Right lobe of liver (tissue), 4 donors: ENCODE data around the gene TRPT1.

Experiments used
- POLR2A ChIP-seq: fragments of 450-650 bp; IDR thresholded peaks from one replicate; pipeline ENCODE4 v1.6.1; 2017; ENCODE audit warnings: antibody characterized with exemption, mild to moderate bottlenecking
- TF ChIP-seq, protein P1 (sequence below), 4 donors: fragments of 200-600 bp in 3 of 4; fragments of 450-650 bp in 1 of 4; IDR thresholded peaks; one replicate each; pipeline versions ENCODE4 v1.5.1 to v1.8.0; 2016 to 2022; ENCODE audit warnings: antibody characterized with exemption in 4 of 4, mild to moderate bottlenecking in 2 of 4
- donor health status: DM: no; HTN: no; CAD: no.
- donor health status: DM: no; HTN: no; CAD: no.
- donor health status: DM: no; HTN: yes; CAD: no.

DNA sequence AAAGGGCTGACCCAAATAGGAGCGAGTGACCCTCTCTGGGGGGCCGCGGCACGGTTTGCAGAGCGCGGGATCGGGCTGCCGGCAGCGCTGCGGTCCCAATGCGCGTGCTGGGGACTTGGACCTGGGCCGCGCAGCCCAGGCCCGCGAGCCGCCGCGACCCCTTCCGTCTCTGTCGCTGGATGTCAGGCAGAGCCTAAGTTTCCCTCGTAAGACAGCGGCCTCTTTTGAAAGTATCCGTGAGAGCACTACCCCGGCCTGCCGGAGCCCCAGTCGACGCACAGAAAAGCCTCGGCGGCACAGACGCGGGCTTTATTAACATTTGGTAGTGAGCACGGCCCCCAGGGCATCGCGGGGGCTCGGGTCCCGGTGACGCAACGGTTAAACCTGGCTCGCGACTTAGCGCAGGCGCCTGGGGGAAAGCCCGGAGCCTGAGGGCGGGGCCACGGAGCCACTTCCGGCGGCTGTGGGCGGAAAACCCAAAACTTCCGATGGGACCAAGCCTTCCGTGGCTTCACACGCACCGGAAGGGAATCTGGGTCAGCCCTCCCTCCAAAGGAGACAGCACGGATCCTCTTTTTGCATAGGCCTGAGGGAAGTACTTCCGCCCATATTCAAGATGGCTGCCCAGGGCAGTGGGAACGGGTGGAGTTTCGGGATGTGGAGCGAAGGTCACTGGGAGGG is 43.7 kb upstream of the TRPT1 start:
- TF ChIP-seq, protein P1, sequence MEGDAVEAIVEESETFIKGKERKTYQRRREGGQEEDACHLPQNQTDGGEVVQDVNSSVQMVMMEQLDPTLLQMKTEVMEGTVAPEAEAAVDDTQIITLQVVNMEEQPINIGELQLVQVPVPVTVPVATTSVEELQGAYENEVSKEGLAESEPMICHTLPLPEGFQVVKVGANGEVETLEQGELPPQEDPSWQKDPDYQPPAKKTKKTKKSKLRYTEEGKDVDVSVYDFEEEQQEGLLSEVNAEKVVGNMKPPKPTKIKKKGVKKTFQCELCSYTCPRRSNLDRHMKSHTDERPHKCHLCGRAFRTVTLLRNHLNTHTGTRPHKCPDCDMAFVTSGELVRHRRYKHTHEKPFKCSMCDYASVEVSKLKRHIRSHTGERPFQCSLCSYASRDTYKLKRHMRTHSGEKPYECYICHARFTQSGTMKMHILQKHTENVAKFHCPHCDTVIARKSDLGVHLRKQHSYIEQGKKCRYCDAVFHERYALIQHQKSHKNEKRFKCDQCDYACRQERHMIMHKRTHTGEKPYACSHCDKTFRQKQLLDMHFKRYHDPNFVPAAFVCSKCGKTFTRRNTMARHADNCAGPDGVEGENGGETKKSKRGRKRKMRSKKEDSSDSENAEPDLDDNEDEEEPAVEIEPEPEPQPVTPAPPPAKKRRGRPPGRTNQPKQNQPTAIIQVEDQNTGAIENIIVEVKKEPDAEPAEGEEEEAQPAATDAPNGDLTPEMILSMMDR (IDR thresholded peaks at IDR 0.05), result peak in 1 of 4 donors; percentile 21
- peak; percentile 50 for TF ChIP-seq POLR2A
